ENCODE measurements around the gene MRPS7.
A peak's percentile ranks its signal among the peaks of the same experiment; 100 is the strongest.

MRPS7 gene

DNA sequence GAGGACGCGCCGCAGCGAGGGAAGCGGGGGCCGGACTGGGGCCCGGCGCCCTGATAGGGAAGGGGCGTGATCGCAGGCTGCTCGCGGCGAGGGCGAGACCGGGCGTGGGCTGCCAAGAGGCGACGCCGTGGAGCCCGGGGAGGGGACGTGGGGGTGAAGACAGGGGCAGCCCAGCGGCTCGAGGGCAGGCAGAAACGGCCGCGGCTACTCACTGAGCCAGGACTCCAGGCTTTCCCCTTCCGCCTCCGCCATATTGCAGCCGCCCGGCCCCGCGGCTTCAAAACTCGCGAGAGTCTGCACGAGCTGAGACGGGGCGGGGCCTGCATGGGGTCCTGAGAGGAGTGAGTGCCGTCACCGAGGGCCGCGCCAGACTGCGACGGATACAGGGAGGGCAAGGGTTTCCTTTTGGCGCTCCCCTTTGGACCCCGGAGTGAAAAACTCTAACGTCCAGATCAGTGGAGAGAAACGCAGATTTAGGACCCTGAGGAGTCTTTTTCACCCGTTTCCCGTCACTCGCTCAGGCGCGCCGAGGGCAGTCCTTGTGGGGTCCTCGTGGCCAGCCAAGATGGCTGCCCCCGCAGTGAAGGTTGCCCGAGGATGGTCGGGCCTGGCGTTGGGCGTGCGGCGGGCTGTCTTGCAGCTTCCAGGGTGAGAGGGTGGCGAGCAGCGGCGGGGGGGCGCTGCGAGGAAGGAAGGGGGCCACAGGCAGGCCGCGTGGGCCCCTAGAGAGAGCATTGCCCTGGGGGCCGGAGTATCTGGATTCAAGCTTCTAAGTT lies at the start of gene MRPS7, which contains the start of gene GGA3:
Gene MRPS7 (plus strand): TSS at position 544 of the 776 bp plus-strand sequence. CDS start 22 bp downstream, at position 566.
Gene GGA3 (minus strand): TSS at position 271 of the 776 bp plus-strand sequence. CDS start 19 bp downstream, at position 252.
- TF ChIP-seq, protein P1, sequence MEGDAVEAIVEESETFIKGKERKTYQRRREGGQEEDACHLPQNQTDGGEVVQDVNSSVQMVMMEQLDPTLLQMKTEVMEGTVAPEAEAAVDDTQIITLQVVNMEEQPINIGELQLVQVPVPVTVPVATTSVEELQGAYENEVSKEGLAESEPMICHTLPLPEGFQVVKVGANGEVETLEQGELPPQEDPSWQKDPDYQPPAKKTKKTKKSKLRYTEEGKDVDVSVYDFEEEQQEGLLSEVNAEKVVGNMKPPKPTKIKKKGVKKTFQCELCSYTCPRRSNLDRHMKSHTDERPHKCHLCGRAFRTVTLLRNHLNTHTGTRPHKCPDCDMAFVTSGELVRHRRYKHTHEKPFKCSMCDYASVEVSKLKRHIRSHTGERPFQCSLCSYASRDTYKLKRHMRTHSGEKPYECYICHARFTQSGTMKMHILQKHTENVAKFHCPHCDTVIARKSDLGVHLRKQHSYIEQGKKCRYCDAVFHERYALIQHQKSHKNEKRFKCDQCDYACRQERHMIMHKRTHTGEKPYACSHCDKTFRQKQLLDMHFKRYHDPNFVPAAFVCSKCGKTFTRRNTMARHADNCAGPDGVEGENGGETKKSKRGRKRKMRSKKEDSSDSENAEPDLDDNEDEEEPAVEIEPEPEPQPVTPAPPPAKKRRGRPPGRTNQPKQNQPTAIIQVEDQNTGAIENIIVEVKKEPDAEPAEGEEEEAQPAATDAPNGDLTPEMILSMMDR (IDR thresholded peaks at IDR 0.05; ENCODE audit: insufficient read depth, low read depth, low read length, missing control alignments) = no peak
- peak within 1 kb of the TSS; percentile 91 for H3K4me3 ChIP-seq (ENCODE audit: low read depth, low read length)
- peak; percentile 96 for DNase-seq (ENCODE audit: low read depth)

DNA sequence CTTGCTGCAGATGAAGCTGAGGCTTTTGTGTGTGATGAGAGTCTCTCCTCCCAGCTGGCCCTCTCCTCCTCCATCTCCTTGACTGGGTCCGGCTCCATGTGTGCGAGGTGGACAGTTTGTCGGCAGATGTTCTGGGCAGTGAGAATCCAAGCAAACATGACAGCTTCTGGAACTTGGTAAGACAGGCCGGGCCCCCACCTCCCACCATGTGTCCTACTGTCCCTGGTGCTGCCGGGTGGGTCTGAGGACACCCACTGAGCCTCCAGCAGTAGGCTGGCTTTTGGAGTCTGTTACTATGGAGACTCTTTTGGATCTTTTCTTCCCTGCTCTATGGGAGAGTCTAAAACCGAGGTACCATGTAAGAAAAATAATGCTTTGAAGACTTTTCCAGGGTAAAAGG lies 43.5 kb upstream of the MRPS7 start:
- H3K4me3 ChIP-seq (ENCODE audit: low read depth, low read length) = no peak overlapping the region
- no peak for DNase-seq (ENCODE audit: low read depth)
- TF ChIP-seq, protein P1 (IDR thresholded peaks at IDR 0.05; ENCODE audit: insufficient read depth, low read depth, low read length, missing control alignments) = no peak

DNA sequence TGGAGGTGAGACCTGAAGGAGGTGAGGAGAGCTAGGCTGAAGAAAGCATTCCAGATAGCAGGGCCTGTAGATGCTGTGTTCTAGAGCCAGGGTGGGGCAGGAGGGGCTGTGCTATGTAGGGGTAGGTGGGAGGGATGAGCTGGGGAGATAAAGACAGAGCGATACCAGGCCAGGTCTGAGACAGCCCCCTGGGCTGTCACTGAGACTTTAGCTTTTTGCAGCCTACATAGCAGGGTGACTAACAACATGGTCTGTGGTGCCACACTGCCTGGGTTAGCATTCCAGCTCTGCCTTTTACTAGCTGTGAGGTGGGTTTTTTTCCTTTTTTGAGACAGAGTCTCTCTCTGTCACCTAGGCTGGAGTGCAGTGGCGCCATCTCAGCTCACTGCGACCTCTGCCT lies 41.9 kb upstream of the MRPS7 start:
- DNase-seq (ENCODE audit: low read depth) = no peak
- no peak overlapping the region for H3K4me3 ChIP-seq (ENCODE audit: low read depth, low read length)
- TF ChIP-seq, protein P1 (IDR thresholded peaks at IDR 0.05; ENCODE audit: insufficient read depth, low read depth, low read length, missing control alignments) = no peak

DNA sequence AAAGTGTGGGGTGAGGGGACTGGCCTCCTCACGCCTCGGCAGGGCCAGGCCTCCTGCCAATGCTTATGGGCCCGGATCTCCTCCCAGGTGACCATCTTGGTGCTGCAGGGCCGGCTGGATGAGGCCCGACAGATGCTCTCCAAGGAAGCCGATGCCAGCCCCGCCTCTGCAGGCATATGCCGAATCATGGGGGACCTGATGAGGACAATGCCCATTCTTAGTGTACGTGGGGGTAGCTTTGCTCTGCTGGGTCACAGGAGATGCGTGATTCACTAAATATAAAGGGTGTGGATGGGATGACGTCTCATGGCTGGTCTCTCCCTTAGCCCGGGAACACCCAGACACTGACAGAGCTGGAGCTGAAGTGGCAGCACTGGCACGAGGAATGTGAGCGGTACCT lies 36.7 kb upstream of the MRPS7 start:
- no peak overlapping the region for H3K4me3 ChIP-seq (ENCODE audit: low read depth, low read length)
- TF ChIP-seq, protein P1 (IDR thresholded peaks at IDR 0.05; ENCODE audit: insufficient read depth, low read depth, low read length, missing control alignments) = no peak
- no peak for DNase-seq (ENCODE audit: low read depth)

DNA sequence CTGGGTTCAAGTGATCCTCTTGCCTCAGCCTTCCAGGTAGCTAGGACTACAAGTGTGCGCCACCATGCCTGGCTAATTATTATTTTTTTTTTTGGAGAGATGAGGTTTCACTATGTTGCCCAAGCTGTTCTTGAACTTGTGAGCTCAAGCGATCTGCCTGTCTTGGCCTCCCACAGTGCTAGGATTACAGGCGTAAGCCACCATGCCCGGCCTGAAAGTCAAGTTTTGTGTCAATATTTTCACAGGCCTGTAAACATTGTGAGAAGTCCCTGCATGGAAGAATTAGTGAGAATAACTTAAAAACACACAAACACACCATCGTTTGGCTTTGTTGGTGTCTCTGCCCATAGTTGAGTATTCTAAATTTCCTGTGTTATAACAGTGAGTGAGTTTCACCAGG lies 34.0 kb upstream of the MRPS7 start:
- no peak for DNase-seq (ENCODE audit: low read depth)
- TF ChIP-seq, protein P1 (IDR thresholded peaks at IDR 0.05; ENCODE audit: insufficient read depth, low read depth, low read length, missing control alignments) = no peak
- H3K4me3 ChIP-seq (ENCODE audit: low read depth, low read length) = no peak overlapping the region

DNA sequence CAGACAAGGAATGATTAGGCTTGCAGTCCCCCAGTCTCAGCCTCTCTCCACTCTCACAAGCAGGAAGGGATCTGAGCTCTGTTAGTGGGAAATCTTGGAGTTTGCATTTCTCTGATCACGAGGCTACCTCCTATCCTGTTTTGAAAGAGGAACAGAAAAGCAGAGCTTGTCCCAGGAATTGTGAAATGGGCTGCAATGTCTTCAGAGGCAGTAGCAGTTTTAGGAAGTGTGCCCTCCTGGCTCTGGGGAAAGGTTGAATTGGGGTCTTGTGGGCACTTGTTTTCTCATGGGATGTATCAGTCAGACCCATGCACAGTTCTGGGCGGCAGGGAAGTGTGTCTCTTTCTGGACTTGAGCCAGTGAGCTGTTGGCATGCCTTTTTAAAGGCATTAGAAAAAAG lies 33.4 kb upstream of the MRPS7 start:
- H3K4me3 ChIP-seq (ENCODE audit: low read depth, low read length) = no peak overlapping the region
- DNase-seq (ENCODE audit: low read depth) = no peak
- TF ChIP-seq, protein P1 (IDR thresholded peaks at IDR 0.05; ENCODE audit: insufficient read depth, low read depth, low read length, missing control alignments) = no peak

Data from GM12865 (cell line).